Measurements from ENCODE around the gene C5orf47. TPM values are rescaled to one million over a fixed set of nuclear protein-coding genes. Genes with fewer than 3 reads are reported as not detected.
A peak's percentile ranks its signal among the peaks of the same experiment; 100 is the strongest.

C5orf47 gene
- total and polyA plus RNA-seq, 4 experiments from 2014 or later, result not detected

- Mint-ChIP-seq H3K27me3 (no peaks in the 10 kb centered on the region), H3K27ac (no peak overlapping the region), H3K4me3 (no peak overlapping the region), H3K9me3 (no peaks in the 10 kb centered on the region), H3K36me3 (peaks cover 73 to 80% of the 10 kb centered on the region in 2 donors), H3K4me1 (peaks cover 0 to 2% (median 0%) of the 10 kb centered on the region in 4 donors)
- Histone ChIP-seq H3K36me3 (ENCODE audit: insufficient read depth, low read length) (peaks cover 60% of the 10 kb centered on the region), H3K27me3 (ENCODE audit: insufficient read depth, low read length) (no peaks in the 10 kb centered on the region), H3K9me3 (ENCODE audit: control insufficient read depth in 1 of 2, low read length in 2 of 2) (no peaks in the 10 kb centered on the region), H3K4me1 (ENCODE audit: insufficient read depth, low read length) (no peaks in the 10 kb centered on the region), H3K27ac (ENCODE audit: low read depth, low read length) (no peak overlapping the region), H3K4me3 (ENCODE audit: low read length in 2 of 2) (no peak overlapping the region)
- intact Hi-C loops (cut with micrococcal nuclease), result no loop called here
- no peak for DNase-seq
- ChIA-PET CTCF (ENCODE audit: partially characterized antibody) (no interaction called here), POLR2A (ENCODE audit: partially characterized antibody) (no interaction called here)
Measured at GRCh38 chr5:173950829-173951228, 38.1 kb upstream of the C5orf47 start.

- ChIA-PET CTCF (ENCODE audit: partially characterized antibody) (interaction anchor here (1.0 to 2.0 kb wide), 2 partner anchors 28 to 338 kb away, joined by 3 to 5 read pairs; no protein-coding TSS in a partner anchor), POLR2A (ENCODE audit: partially characterized antibody) (no interaction called here)
- Histone ChIP-seq H3K4me3 (ENCODE audit: low read length in 2 of 2) (no peak overlapping the region), H3K36me3 (ENCODE audit: insufficient read depth, low read length) (peaks cover 40% of the 10 kb centered on the region), H3K27ac (ENCODE audit: low read depth, low read length) (no peak overlapping the region), H3K9me3 (ENCODE audit: control insufficient read depth in 1 of 2, low read length in 2 of 2) (no peaks in the 10 kb centered on the region), H3K4me1 (ENCODE audit: insufficient read depth, low read length) (no peaks in the 10 kb centered on the region), H3K27me3 (ENCODE audit: insufficient read depth, low read length) (no peaks in the 10 kb centered on the region)
- DNase-seq, result no peak
- Mint-ChIP-seq H3K27ac (no peak overlapping the region), H3K4me1 (no peaks in the 10 kb centered on the region), H3K27me3 (no peaks in the 10 kb centered on the region), H3K36me3 (peaks cover 53 to 65% of the 10 kb centered on the region in 2 donors), H3K9me3 (no peaks in the 10 kb centered on the region), H3K4me3 (no peak overlapping the region)
- intact Hi-C loops (cut with micrococcal nuclease), result no loop called here
Measured at GRCh38 chr5:173953528-173954090, 35.4 kb upstream of the C5orf47 start.

- ChIA-PET POLR2A (ENCODE audit: partially characterized antibody) (no interaction called here), CTCF (ENCODE audit: partially characterized antibody) (interaction anchor here (0.5 kb wide), 1 partner anchor 24 kb away, joined by 4 read pairs; no protein-coding TSS in a partner anchor)
- intact Hi-C loops (cut with micrococcal nuclease), result no loop called here
- Mint-ChIP-seq H3K27me3 (no peaks in the 10 kb centered on the region), H3K27ac (no peak overlapping the region), H3K4me3 (no peak overlapping the region), H3K9me3 (no peaks in the 10 kb centered on the region), H3K36me3 (peaks cover 43 to 56% of the 10 kb centered on the region in 2 donors), H3K4me1 (no peaks in the 10 kb centered on the region)
- peaks cover 40% of the 10 kb centered on the region for H3K36me3 ChIP-seq (ENCODE audit: insufficient read depth, low read length)
- H3K9me3 ChIP-seq (ENCODE audit: control insufficient read depth in 1 of 2, low read length in 2 of 2), result no peaks in the 10 kb centered on the region
- no peak for DNase-seq
- H3K4me1 ChIP-seq (ENCODE audit: insufficient read depth, low read length), result no peaks in the 10 kb centered on the region
- no peaks in the 10 kb centered on the region for H3K27me3 ChIP-seq (ENCODE audit: insufficient read depth, low read length)
- no peak overlapping the region for H3K4me3 ChIP-seq (ENCODE audit: low read length in 2 of 2)
- H3K27ac ChIP-seq (ENCODE audit: low read depth, low read length), result no peak overlapping the region
Measured at GRCh38 chr5:173954671-173955521, 34.1 kb upstream of the C5orf47 start.

- H3K27ac Mint-ChIP-seq, result peak overlapping the region in 3 of 7 donors; percentile 2 to 42 (median 35)
- no peaks in the 10 kb centered on the region for H3K9me3 Mint-ChIP-seq
- POLR2A ChIA-PET (ENCODE audit: partially characterized antibody), result no interaction called here
- H3K27me3 Mint-ChIP-seq, result no peaks in the 10 kb centered on the region
- Histone ChIP-seq H3K9me3 (ENCODE audit: control insufficient read depth in 1 of 2, low read length in 2 of 2) (no peaks in the 10 kb centered on the region), H3K4me3 (ENCODE audit: low read length in 2 of 2) (no peak overlapping the region), H3K4me1 (ENCODE audit: insufficient read depth, low read length) (peaks cover 7% of the 10 kb centered on the region), H3K36me3 (ENCODE audit: insufficient read depth, low read length) (no peaks in the 10 kb centered on the region), H3K27ac (ENCODE audit: low read depth, low read length) (no peak overlapping the region), H3K27me3 (ENCODE audit: insufficient read depth, low read length) (no peaks in the 10 kb centered on the region)
- H3K4me3 Mint-ChIP-seq, result no peak overlapping the region
- DNase-seq, result no peak
- CTCF ChIA-PET (ENCODE audit: partially characterized antibody), result interaction anchor here (4.0 kb wide), 1 partner anchor 12 kb away, joined by 25 read pairs; no protein-coding TSS in a partner anchor
- intact Hi-C loops (cut with micrococcal nuclease), result no loop called here
- peaks cover 6 to 20% (median 15%) of the 10 kb centered on the region in 4 donors for H3K4me1 Mint-ChIP-seq
- H3K36me3 Mint-ChIP-seq, result peaks cover 2 to 15% of the 10 kb centered on the region in 2 donors
Measured at GRCh38 chr5:173960986-173961385, 28.0 kb upstream of the C5orf47 start.

- Histone ChIP-seq H3K4me3 (ENCODE audit: low read length in 2 of 2) (no peak overlapping the region), H3K4me1 (ENCODE audit: insufficient read depth, low read length) (peaks cover 7% of the 10 kb centered on the region), H3K27ac (ENCODE audit: low read depth, low read length) (no peak overlapping the region), H3K27me3 (ENCODE audit: insufficient read depth, low read length) (no peaks in the 10 kb centered on the region), H3K9me3 (ENCODE audit: control insufficient read depth in 1 of 2, low read length in 2 of 2) (no peaks in the 10 kb centered on the region), H3K36me3 (ENCODE audit: insufficient read depth, low read length) (no peaks in the 10 kb centered on the region)
- Mint-ChIP-seq H3K36me3 (peaks cover 0 to 12% of the 10 kb centered on the region in 2 donors), H3K4me1 (peaks cover 6 to 20% (median 15%) of the 10 kb centered on the region in 4 donors), H3K27me3 (no peaks in the 10 kb centered on the region), H3K27ac (peak overlapping the region in 2 of 7 donors; percentile 2 to 35), H3K9me3 (no peaks in the 10 kb centered on the region), H3K4me3 (no peak overlapping the region)
- intact Hi-C loops (cut with micrococcal nuclease), result no loop called here
- ChIA-PET POLR2A (ENCODE audit: partially characterized antibody) (no interaction called here), CTCF (ENCODE audit: partially characterized antibody) (interaction anchor here (4.0 kb wide), 1 partner anchor 12 kb away, joined by 25 read pairs; no protein-coding TSS in a partner anchor)
- no peak for DNase-seq
Measured at GRCh38 chr5:173961418-173961817, 27.6 kb upstream of the C5orf47 start.

GRCh38 chr5:173962436-173962972 lies 26.5 kb upstream of the C5orf47 start:
- CTCF ChIA-PET (ENCODE audit: partially characterized antibody), result interaction anchor here (1.2 to 4.0 kb wide), 5 partner anchors 11 to 346 kb away, joined by 3 to 25 read pairs (median 4); no protein-coding TSS in a partner anchor
- H3K27ac ChIP-seq (ENCODE audit: low read depth, low read length), result no peak overlapping the region
- no peaks in the 10 kb centered on the region for H3K36me3 ChIP-seq (ENCODE audit: insufficient read depth, low read length)
- no peak overlapping the region for H3K4me3 ChIP-seq (ENCODE audit: low read length in 2 of 2)
- no peaks in the 10 kb centered on the region for H3K9me3 ChIP-seq (ENCODE audit: control insufficient read depth in 1 of 2, low read length in 2 of 2)
- H3K27me3 ChIP-seq (ENCODE audit: insufficient read depth, low read length), result no peaks in the 10 kb centered on the region
- Mint-ChIP-seq H3K4me3 (no peak overlapping the region), H3K4me1 (peaks cover 6 to 20% (median 15%) of the 10 kb centered on the region in 4 donors), H3K27ac (peak overlapping the region in 1 of 7 donors; percentile 23), H3K27me3 (no peaks in the 10 kb centered on the region), H3K36me3 (peaks cover 0 to 8% of the 10 kb centered on the region in 2 donors), H3K9me3 (no peaks in the 10 kb centered on the region)
- peaks cover 7% of the 10 kb centered on the region for H3K4me1 ChIP-seq (ENCODE audit: insufficient read depth, low read length)
- intact Hi-C loops (cut with micrococcal nuclease), result no loop called here
- no peak for DNase-seq
- POLR2A ChIA-PET (ENCODE audit: partially characterized antibody), result interaction anchor here (1.2 kb wide), 1 partner anchor 44 kb away, joined by 3 read pairs; no protein-coding TSS in a partner anchor
